Ureter (tissue), 1 donor: ENCODE data around the gene TCF20. TPM values are rescaled to one million over a fixed set of nuclear protein-coding genes. Genes with fewer than 3 reads are reported as not detected.

Experiments used
- DNase-seq: peaks from one replicate; pipeline ENCODE4 v3.0.0-alpha.2; 2020; ENCODE audit warnings: low spot score
- total RNA-seq: library from RNA; stranded (reverse); gene quantifications from one replicate; pipeline ENCODE4 v1.2.4, GENCODE V29; 2023
- donor health status: DM: yes; HTN: yes; CAD: no.

The TCF20 gene
- total RNA-seq, 1 donor from 2014 or later: 64.9 TPM

GRCh38 chr22:42261296-42261695, 9.2 kb downstream of the TCF20 start:
- DNase-seq: no peak

GRCh38 chr22:42258126-42258525, 12.3 kb downstream of the TCF20 start:
- DNase-seq: no peak

- DNase-seq: no peak
Measured at GRCh38 chr22:42257386-42257785, 13.1 kb downstream of the TCF20 start.

GRCh38 chr22:42256930-42257329, 13.5 kb downstream of the TCF20 start:
- DNase-seq: no peak

- DNase-seq: no peak
Measured at GRCh38 chr22:42256220-42256619, 14.2 kb downstream of the TCF20 start.

- DNase-seq: no peak
Measured at GRCh38 chr22:42249831-42250230, 20.6 kb downstream of the TCF20 start.

- no peak for DNase-seq
Measured at GRCh38 chr22:42248995-42249394, 21.5 kb downstream of the TCF20 start.

GRCh38 chr22:42247596-42247995, 22.9 kb downstream of the TCF20 start:
- DNase-seq: no peak

GRCh38 chr22:42243802-42244060, 26.7 kb downstream of the TCF20 start:
- DNase-seq: no peak

- DNase-seq: no peak
Measured at GRCh38 chr22:42236848-42237247, 33.6 kb downstream of the TCF20 start.

- DNase-seq: no peak
Measured at GRCh38 chr22:42236268-42236667, 34.2 kb downstream of the TCF20 start.

- DNase-seq: no peak
Measured at GRCh38 chr22:42233879-42234278, 36.6 kb downstream of the TCF20 start.

- no peak for DNase-seq
Measured at GRCh38 chr22:42231929-42232328, 38.5 kb downstream of the TCF20 start.

- DNase-seq: no peak
Measured at GRCh38 chr22:42229455-42230149, 40.9 kb downstream of the TCF20 start.

- no peak for DNase-seq
Measured at GRCh38 chr22:42228483-42228882, 42.0 kb downstream of the TCF20 start.

GRCh38 chr22:42227435-42227834, 43.0 kb downstream of the TCF20 start:
- no peak for DNase-seq

- no peak for DNase-seq
Measured at GRCh38 chr22:42225841-42226240, 44.6 kb downstream of the TCF20 start.

GRCh38 chr22:42222140-42222539, 48.3 kb downstream of the TCF20 start:
- no peak for DNase-seq

Other genes starting within 250 kb of the TCF20 start
- gene NAGA, start 199.8 kb downstream of the TCF20 start, total RNA-seq: 33.4 TPM
- 7.8 TPM for gene PHETA2, start 196.4 kb downstream of the TCF20 start, total RNA-seq
- gene SMDT1, start 191.0 kb downstream of the TCF20 start, total RNA-seq: 86.4 TPM
- gene NDUFA6, start 179.9 kb downstream of the TCF20 start, total RNA-seq: 55.1 TPM
- 2.0 TPM for gene CYP2D6, start 139.8 kb downstream of the TCF20 start, total RNA-seq
- gene NFAM1, start 161.8 kb upstream of the TCF20 start, total RNA-seq: 1.3 TPM
- 54.9 TPM for gene RRP7A, start 249.1 kb upstream of the TCF20 start, total RNA-seq